WTC11 (cell line): ENCODE measurements around the gene INSC. TPM values are rescaled to one million over a fixed set of nuclear protein-coding genes. Genes with fewer than 3 reads are reported as not detected.

Source experiments
- ATAC-seq: fragments of 200-7000 bp; cut with Tn5 transposase; 2 replicates; pipeline ENCODE4 v1.10.0; 2021; ENCODE audit warnings: mild to moderate bottlenecking, moderate library complexity
- CTCF ChIA-PET: fragments of 300-600 bp; sonication (Branson Sonifier 250); formaldehyde crosslinking; loops from one replicate; lab custom pipeline; 2021; ENCODE audit warnings: antibody characterized with exemption; lab: Charles Lee
- POLR2A ChIA-PET: fragments of 350-600 bp; sonication (Branson Sonifier 250); formaldehyde crosslinking; loops from one replicate; lab custom pipeline; 2021; ENCODE audit warnings: antibody characterized with exemption; lab: Charles Lee
- DNase-seq: peaks from one replicate; pipeline ENCODE4 v3.0.0; 2021; ENCODE audit warnings: low spot score
- H3K27ac Mint-ChIP-seq: 2 replicates; pipeline ENCODE4 v1.8.0; 2021; ENCODE audit warnings: mixed read lengths
- H3K27me3 Mint-ChIP-seq: 2 replicates; pipeline ENCODE4 v1.8.0; 2021; ENCODE audit warnings: low read depth, mild to moderate bottlenecking, moderate library complexity, mixed read lengths
- H3K36me3 Mint-ChIP-seq: 2 replicates; pipeline ENCODE4 v1.8.0; 2021; ENCODE audit warnings: mixed read lengths
- H3K4me1 Mint-ChIP-seq: 2 replicates; pipeline ENCODE4 v1.8.0; 2022; ENCODE audit warnings: mixed read lengths
- H3K4me3 Mint-ChIP-seq: 2 replicates; pipeline ENCODE4 v1.8.0; 2021; ENCODE audit warnings: mild to moderate bottlenecking, moderate library complexity, mixed read lengths
- H3K9me3 Mint-ChIP-seq: 2 replicates; pipeline ENCODE4 v1.8.0; 2021; ENCODE audit warnings: mixed read lengths
- AFF4 ChIP-seq: sonication (generic); formaldehyde crosslinking; IDR thresholded peaks from 2 replicates; pipeline ENCODE4 v1.8.1; 2023; ENCODE audit warnings: mild to moderate bottlenecking, missing genetic modification reagents, borderline replicate concordance
- CDX4 ChIP-seq: fragments of 250-450 bp; sonication (Bioruptor Pico); IDR thresholded peaks from 2 replicates; pipeline ENCODE4 v1.9.0; 2021; ENCODE audit warnings: moderate library complexity, mild to moderate bottlenecking, inconsistent platforms, borderline replicate concordance
- FOXJ3 ChIP-seq: sonication (generic); formaldehyde crosslinking; IDR thresholded peaks from 2 replicates; pipeline ENCODE4 v1.9.0; 2021; ENCODE audit warnings: missing genetic modification reagents, mild to moderate bottlenecking, borderline replicate concordance
- KAT7 ChIP-seq: sonication (generic); formaldehyde crosslinking; IDR thresholded peaks from 2 replicates; pipeline ENCODE4 v1.8.1; 2023; ENCODE audit warnings: missing genetic modification reagents, mild to moderate bottlenecking, borderline replicate concordance
- NFYB ChIP-seq: sonication (generic); formaldehyde crosslinking; conservative IDR thresholded peaks from 2 replicates; pipeline ENCODE4 v1.8.0; 2022; ENCODE audit warnings: low read depth, missing genetic modification reagents
- PRDM15 ChIP-seq: sonication (generic); formaldehyde crosslinking; IDR thresholded peaks from 2 replicates; pipeline ENCODE4 v1.8.0; 2022; ENCODE audit warnings: missing genetic modification reagents
- RELA ChIP-seq: sonication (generic); formaldehyde crosslinking; IDR thresholded peaks from 2 replicates; pipeline ENCODE4 v1.8.1; 2022; ENCODE audit warnings: missing genetic modification reagents, mild to moderate bottlenecking, borderline replicate concordance
- SMAD3 ChIP-seq: sonication (generic); formaldehyde crosslinking; IDR thresholded peaks from 2 replicates; pipeline ENCODE4 v1.8.0; 2022; ENCODE audit warnings: missing genetic modification reagents, mild to moderate bottlenecking, borderline replicate concordance
- TCF7 ChIP-seq: sonication (generic); formaldehyde crosslinking; IDR thresholded peaks from 2 replicates; pipeline ENCODE4 v1.8.0; 2022; ENCODE audit warnings: mild to moderate bottlenecking, low read depth, missing genetic modification reagents, moderate library complexity
- USF1 ChIP-seq: sonication (generic); formaldehyde crosslinking; IDR thresholded peaks from 2 replicates; pipeline ENCODE4 v1.8.0; 2022; ENCODE audit warnings: mild to moderate bottlenecking, missing genetic modification reagents
- ZNF121 ChIP-seq: sonication (generic); formaldehyde crosslinking; IDR thresholded peaks from 2 replicates; pipeline ENCODE4 v1.8.0; 2023; ENCODE audit warnings: missing genetic modification reagents
- ZNF138 ChIP-seq: sonication (generic); formaldehyde crosslinking; conservative IDR thresholded peaks from 2 replicates; pipeline ENCODE4 v1.8.1; 2022; ENCODE audit warnings: mild to moderate bottlenecking, moderate library complexity, missing genetic modification reagents
- ZNF416 ChIP-seq: fragments of 250-450 bp; sonication (Bioruptor Pico); IDR thresholded peaks from 2 replicates; pipeline ENCODE4 v1.9.0; 2021; ENCODE audit warnings: mild to moderate bottlenecking, inconsistent platforms
- ZNF532 ChIP-seq: fragments of 250-450 bp; sonication (Bioruptor Pico); IDR thresholded peaks from 2 replicates; pipeline ENCODE4 v1.9.0; 2021; ENCODE audit warnings: mild to moderate bottlenecking, borderline replicate concordance
- ZSCAN18 ChIP-seq: fragments of 250-450 bp; sonication (Bioruptor Pico); IDR thresholded peaks from 2 replicates; pipeline ENCODE4 v2.1.2; 2022; ENCODE audit warnings: mild to moderate bottlenecking, moderate library complexity
- total RNA-seq: library from RNA; stranded (reverse); gene quantifications from 3 replicates; pipeline ENCODE4 v1.2.3, GENCODE V29; 2021

INSC gene
- total RNA-seq, 1 experiment from 2014 or later: 0.44 TPM

- no peaks in the 10 kb centered on the region for H3K4me1 Mint-ChIP-seq
- H3K36me3 Mint-ChIP-seq: no peaks in the 10 kb centered on the region
- H3K4me3 Mint-ChIP-seq: no peak overlapping the region
- no peaks in the 10 kb centered on the region for H3K27me3 Mint-ChIP-seq
- H3K9me3 Mint-ChIP-seq: no peaks in the 10 kb centered on the region
- CTCF ChIA-PET: interaction anchor here (1.2 kb wide), 2 partner anchors 169 to 230 kb away, joined by 3 read pairs; no protein-coding TSS in a partner anchor
- TF ChIP-seq TCF7 (CRISPR knock-in tag) (no peak), PRDM15 (CRISPR knock-in tag) (no peak), AFF4 (CRISPR knock-in tag) (no peak), ZNF416 (CRISPR knock-in tag) (no peak), RELA (CRISPR knock-in tag) (no peak), ZNF532 (CRISPR knock-in tag) (no peak), NFYB (no peak), CDX4 (no peak), SMAD3 (CRISPR knock-in tag) (no peak), ZNF138 (CRISPR knock-in tag) (no peak), KAT7 (no peak), FOXJ3 (CRISPR knock-in tag) (no peak), USF1 (no peak), ZNF121 (CRISPR knock-in tag) (no peak), ZSCAN18 (CRISPR knock-in tag) (no peak)
- TF ChIP-seq, all 79 proteins: peak for 0
- ATAC-seq: no peak
- no peak for DNase-seq
- POLR2A ChIA-PET: no interaction called here
- no peak overlapping the region for H3K27ac Mint-ChIP-seq
These were observed 90.0 kb downstream of the INSC start for GRCh38 chr11:15204711-15205110.
